ENCODE data around the gene ANXA2.

DNA sequence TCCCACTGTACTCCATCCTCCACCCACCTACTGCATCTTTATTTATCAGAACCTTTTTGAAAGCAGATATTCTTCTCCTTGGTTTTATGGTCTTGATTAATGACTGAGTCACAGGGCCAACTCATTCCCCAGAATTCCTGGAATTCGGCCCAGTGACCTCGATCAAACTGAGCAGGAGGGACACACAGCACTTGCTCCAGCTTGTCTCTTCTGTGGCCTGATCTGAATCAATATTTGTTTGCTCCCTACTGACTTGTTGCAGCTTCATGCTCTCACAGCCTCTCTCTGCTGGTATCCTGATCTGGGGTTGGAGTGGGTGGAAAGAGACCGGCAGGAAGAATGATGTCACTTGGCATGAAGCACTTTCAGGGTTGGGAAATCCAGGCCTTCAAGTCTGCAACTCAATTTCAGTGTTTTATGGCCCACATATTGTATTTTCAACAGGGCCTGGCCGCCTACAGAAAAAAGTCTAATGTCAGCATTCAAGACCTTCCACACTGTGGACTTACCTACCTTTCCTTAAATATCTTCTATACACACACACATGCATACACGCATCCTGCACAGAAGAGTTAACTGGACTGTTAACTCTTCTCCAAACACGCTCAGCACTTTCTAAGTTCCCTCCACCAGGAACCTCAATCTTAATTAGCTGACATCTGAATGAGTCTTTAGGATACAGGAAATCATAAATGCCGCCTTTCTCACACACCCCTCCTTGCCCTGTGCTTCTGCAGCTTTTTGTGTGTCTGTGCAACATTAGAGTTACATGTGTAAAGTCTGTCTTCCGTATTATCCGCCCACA, 4.6 kb downstream of the ANXA2 start:
- TF ChIP-seq CTCF (conservative IDR thresholded peaks at IDR 0.05; ENCODE audit: low read depth, low read length) (no peak), EZH2phosphoT487 (IDR thresholded peaks at IDR 0.05; ENCODE audit: borderline replicate concordance, low read length) (no peak)
